Parathyroid adenoma (tissue), 2 donors: ENCODE results near the gene ENAH.

Experiments
- H2AFZ ChIP-seq: fragments of 300-600 bp; sonication (generic); one replicate; pipeline ENCODE4 v1.7.0; 2017; ENCODE audit warnings: antibody characterized with exemption, mild to moderate bottlenecking
- H3K27ac ChIP-seq: fragments of 300-600 bp; sonication (generic); one replicate; pipeline ENCODE4 v1.7.0; 2017
- H3K27me3 ChIP-seq: fragments of 300-600 bp; sonication (generic); one replicate; pipeline ENCODE4 v1.7.0; 2017; ENCODE audit warnings: low read length; ENCODE audit not compliant: control insufficient read depth, insufficient read depth
- H3K36me3 ChIP-seq: fragments of 300-600 bp; sonication (generic); one replicate; pipeline ENCODE4 v1.7.0; 2017; ENCODE audit warnings: low read length; ENCODE audit not compliant: control insufficient read depth, insufficient read depth
- H3K4me1 ChIP-seq: fragments of 300-600 bp; sonication (generic); one replicate; pipeline ENCODE4 v1.7.0; 2017; ENCODE audit warnings: control low read depth
- H3K4me2 ChIP-seq: fragments of 300-600 bp; sonication (generic); one replicate; pipeline ENCODE4 v1.7.0; 2017; ENCODE audit warnings: low read length
- H3K4me3 ChIP-seq: fragments of 300-600 bp; sonication (generic); one replicate; pipeline ENCODE4 v1.7.0; 2017; ENCODE audit warnings: low read depth, low read length
- H3K79me2 ChIP-seq: fragments of 300-600 bp; sonication (generic); one replicate; pipeline ENCODE4 v1.7.0; 2017; ENCODE audit warnings: control low read depth
- H3K9ac ChIP-seq: fragments of 300-600 bp; sonication (generic); one replicate; pipeline ENCODE4 v1.7.0; 2017; ENCODE audit warnings: mild to moderate bottlenecking
- H3K9me3 ChIP-seq: fragments of 300-600 bp; sonication (generic); one replicate; pipeline ENCODE4 v1.7.0; 2017; ENCODE audit warnings: low read length; ENCODE audit not compliant: control insufficient read depth
- TF ChIP-seq, protein P1 (sequence below): fragments of 300-600 bp; sonication (generic); IDR thresholded peaks from one replicate; pipeline ENCODE4 v1.7.0; 2017; ENCODE audit warnings: antibody characterized with exemption, mild to moderate bottlenecking
- donor health status: primary hyperparathyroidism.

The ENAH gene

DNA sequence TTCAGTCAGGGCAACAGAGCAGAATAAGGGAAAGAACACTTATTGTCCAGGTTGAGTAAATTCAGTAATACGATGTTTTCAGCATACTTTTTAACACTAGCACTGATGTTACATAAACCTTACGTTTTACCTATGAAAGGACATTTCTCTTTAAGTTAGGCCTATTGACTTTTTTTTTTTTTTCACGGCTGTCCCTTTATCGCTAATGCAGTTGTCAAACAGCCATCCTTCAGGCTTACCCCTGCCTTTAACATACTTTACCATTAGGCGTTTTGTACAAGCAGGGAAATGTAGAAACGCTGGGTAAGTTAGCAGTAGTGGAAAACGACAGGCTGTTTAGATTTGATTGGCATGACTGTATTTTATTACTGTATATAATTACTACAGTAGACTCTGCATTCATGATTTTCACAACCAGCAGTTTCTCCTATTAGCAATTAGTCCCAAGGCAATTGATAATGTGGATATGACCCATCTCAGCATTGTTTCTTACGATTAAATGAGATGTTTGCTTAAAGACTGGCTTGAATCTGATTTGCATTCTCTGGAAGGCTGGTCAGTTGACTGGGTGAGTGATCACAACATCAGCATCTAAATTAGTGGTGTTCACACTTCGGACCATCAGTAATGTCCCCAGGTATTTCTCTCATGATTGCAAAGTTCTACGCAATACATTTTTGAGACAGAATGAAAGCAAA is 115.2 kb downstream of the ENAH start:
- Histone ChIP-seq H3K27ac (no peak overlapping the region), H3K79me2 (peaks cover 3% of the 10 kb centered on the region), H3K9me3 (no peaks in the 10 kb centered on the region), H3K4me3 (no peak overlapping the region), H3K36me3 (no peaks in the 10 kb centered on the region), H3K4me2 (no peak overlapping the region), H3K9ac (no peak overlapping the region), H2AFZ (no peak overlapping the region), H3K27me3 (no peaks in the 10 kb centered on the region), H3K4me1 (no peaks in the 10 kb centered on the region)
- TF ChIP-seq, protein P1, sequence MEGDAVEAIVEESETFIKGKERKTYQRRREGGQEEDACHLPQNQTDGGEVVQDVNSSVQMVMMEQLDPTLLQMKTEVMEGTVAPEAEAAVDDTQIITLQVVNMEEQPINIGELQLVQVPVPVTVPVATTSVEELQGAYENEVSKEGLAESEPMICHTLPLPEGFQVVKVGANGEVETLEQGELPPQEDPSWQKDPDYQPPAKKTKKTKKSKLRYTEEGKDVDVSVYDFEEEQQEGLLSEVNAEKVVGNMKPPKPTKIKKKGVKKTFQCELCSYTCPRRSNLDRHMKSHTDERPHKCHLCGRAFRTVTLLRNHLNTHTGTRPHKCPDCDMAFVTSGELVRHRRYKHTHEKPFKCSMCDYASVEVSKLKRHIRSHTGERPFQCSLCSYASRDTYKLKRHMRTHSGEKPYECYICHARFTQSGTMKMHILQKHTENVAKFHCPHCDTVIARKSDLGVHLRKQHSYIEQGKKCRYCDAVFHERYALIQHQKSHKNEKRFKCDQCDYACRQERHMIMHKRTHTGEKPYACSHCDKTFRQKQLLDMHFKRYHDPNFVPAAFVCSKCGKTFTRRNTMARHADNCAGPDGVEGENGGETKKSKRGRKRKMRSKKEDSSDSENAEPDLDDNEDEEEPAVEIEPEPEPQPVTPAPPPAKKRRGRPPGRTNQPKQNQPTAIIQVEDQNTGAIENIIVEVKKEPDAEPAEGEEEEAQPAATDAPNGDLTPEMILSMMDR: no peak

DNA sequence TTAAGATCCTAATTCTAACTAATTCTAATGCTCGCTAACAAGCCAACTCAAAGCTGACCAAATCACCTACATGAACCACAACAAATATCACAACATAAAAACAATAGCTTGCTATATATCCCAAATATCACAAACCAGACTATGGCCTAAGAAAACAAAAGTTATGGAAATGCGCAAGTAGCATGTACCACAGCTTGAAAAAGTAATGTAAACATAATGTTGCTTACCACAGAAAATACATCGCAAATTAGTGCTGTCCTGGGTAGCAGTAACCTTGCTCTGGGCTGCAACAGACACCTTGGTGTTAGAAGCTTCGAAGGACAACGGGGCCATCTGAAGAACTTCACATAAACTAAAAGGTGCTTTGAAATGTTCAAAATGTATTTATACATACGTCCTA is 117.6 kb downstream of the ENAH start:
- no peak overlapping the region for H2AFZ ChIP-seq
- H3K4me3 ChIP-seq: no peak overlapping the region
- no peaks in the 10 kb centered on the region for H3K79me2 ChIP-seq
- H3K27ac ChIP-seq: no peak overlapping the region
- no peaks in the 10 kb centered on the region for H3K9me3 ChIP-seq
- H3K4me1 ChIP-seq: no peaks in the 10 kb centered on the region
- no peak overlapping the region for H3K4me2 ChIP-seq
- no peaks in the 10 kb centered on the region for H3K27me3 ChIP-seq
- no peak overlapping the region for H3K9ac ChIP-seq
- H3K36me3 ChIP-seq: no peaks in the 10 kb centered on the region
- TF ChIP-seq, protein P1: no peak

DNA sequence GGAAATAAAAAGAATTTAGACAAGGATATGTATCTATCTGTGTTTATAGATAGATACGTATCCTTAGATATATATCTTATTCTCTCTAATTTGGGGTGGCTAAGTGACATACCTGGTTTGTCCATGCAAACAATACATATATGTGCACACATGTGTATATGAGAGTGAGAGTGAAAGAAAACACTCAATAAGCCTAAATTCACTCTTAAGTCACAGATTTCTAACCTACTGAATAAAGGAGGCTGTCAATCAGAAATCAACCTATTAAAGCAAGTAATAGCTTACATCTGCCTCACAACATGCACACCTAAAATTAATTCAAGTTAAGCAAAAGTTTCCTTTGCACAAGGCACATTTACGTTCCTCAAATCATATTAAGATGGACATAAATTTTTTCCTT is 118.2 kb downstream of the ENAH start:
- no peaks in the 10 kb centered on the region for H3K36me3 ChIP-seq
- no peak overlapping the region for H3K4me3 ChIP-seq
- H3K9ac ChIP-seq: no peak overlapping the region
- no peaks in the 10 kb centered on the region for H3K27me3 ChIP-seq
- no peak overlapping the region for H3K4me2 ChIP-seq
- no peak overlapping the region for H2AFZ ChIP-seq
- no peaks in the 10 kb centered on the region for H3K9me3 ChIP-seq
- H3K79me2 ChIP-seq: no peaks in the 10 kb centered on the region
- no peaks in the 10 kb centered on the region for H3K4me1 ChIP-seq
- H3K27ac ChIP-seq: no peak overlapping the region
- TF ChIP-seq, protein P1: no peak

DNA sequence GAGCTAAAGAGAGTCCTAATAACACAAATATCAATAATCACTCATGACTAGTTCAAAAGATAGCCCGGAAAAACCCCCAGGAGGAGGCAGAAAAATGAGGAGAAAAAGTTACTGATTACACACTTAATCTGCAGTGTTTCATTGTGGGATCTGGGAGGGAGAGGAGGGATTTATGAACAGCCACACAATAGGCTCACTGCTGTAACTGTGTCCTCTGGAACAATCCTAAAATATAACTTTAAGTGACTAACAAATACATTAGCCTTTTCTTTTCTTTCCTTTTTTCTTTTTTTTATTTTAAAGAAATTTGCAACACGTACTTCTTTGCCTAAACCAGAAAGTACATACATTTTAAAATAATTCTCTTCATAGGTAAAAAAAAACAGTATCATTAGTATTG is 118.8 kb downstream of the ENAH start:
- Histone ChIP-seq H3K27ac (no peak overlapping the region), H3K9ac (no peak overlapping the region)

More for the DNA sequence above, 118.8 kb downstream of the ENAH start:
- no peak overlapping the region for H3K4me2 ChIP-seq
- no peak overlapping the region for H2AFZ ChIP-seq
- H3K79me2 ChIP-seq: no peaks in the 10 kb centered on the region
- no peaks in the 10 kb centered on the region for H3K27me3 ChIP-seq
- no peaks in the 10 kb centered on the region for H3K36me3 ChIP-seq
- H3K9me3 ChIP-seq: no peaks in the 10 kb centered on the region
- H3K4me1 ChIP-seq: no peaks in the 10 kb centered on the region
- TF ChIP-seq, protein P1: no peak
- H3K4me3 ChIP-seq: no peak overlapping the region
